HT-29 (cell line): ENCODE results near the gene TRIM72. TPM values are rescaled to one million over a fixed set of nuclear protein-coding genes. Genes with fewer than 3 reads are reported as not detected.
A peak's percentile ranks its signal among the peaks of the same experiment; 100 is the strongest.
"Not testable (repeated sequence)": the region's sequence is repeated elsewhere in the genome, so short reads cannot be mapped to it uniquely, and the experiment has no call there.

Source experiments
- DNase-seq: peaks from one replicate; pipeline ENCODE4 v3.0.0-alpha.2; 2015; ENCODE audit warnings: low spot score
- total RNA-seq: library from RNA; depleted of rRNA; stranded (reverse); fragments of >200 nt; shearing (Covaris generic); gene quantifications from 2 replicates; pipeline ENCODE4 v1.2.3, GENCODE V29; 2014; rRNA removed

TRIM72 gene
- total RNA-seq, result 0.23 and 0.84 TPM in 2 replicates

GRCh38 chr16:31213877-31214707 is at the start of gene TRIM72:
Gene TRIM72, plus strand, starts transcription at chr16:31214119. Its CDS starts 620 bp downstream, at chr16:31214739.
- DNase-seq, result no peak

- DNase-seq, result no peak
Observed at GRCh38 chr16:31167315-31167714, 46.6 kb upstream of the TRIM72 start.

GRCh38 chr16:31168848-31169247 is 45.1 kb upstream of the TRIM72 start:
- DNase-seq, result no peak

- DNase-seq, result not testable (repeated sequence)
Observed at GRCh38 chr16:31170048-31170447, 43.9 kb upstream of the TRIM72 start.

- DNase-seq, result no peak
Observed at GRCh38 chr16:31177136-31177535, 36.8 kb upstream of the TRIM72 start.

GRCh38 chr16:31179219-31179746 is 34.6 kb upstream of the TRIM72 start:
- peak; percentile 29 for DNase-seq

GRCh38 chr16:31179747-31180459 is 34.0 kb upstream of the TRIM72 start, which contains the start of gene FUS:
Gene FUS, plus strand, starts transcription at chr16:31180139. Its CDS starts 76 bp downstream, at chr16:31180215.
- peak; percentile 90 for DNase-seq

- peak; percentile 22 for DNase-seq
Observed at GRCh38 chr16:31181102-31181830, 32.7 kb upstream of the TRIM72 start.

- no peak for DNase-seq
Observed at GRCh38 chr16:31182391-31182790, 31.5 kb upstream of the TRIM72 start.

- DNase-seq, result no peak
Observed at GRCh38 chr16:31183432-31184428, 30.2 kb upstream of the TRIM72 start.

- DNase-seq, result no peak
Observed at GRCh38 chr16:31184888-31185287, 29.0 kb upstream of the TRIM72 start.

GRCh38 chr16:31185339-31185738 is 28.6 kb upstream of the TRIM72 start:
- DNase-seq, result no peak

GRCh38 chr16:31186176-31186575 is 27.7 kb upstream of the TRIM72 start:
- no peak for DNase-seq

- DNase-seq, result no peak
Observed at GRCh38 chr16:31186930-31187807, 26.8 kb upstream of the TRIM72 start.

- DNase-seq, result no peak
Observed at GRCh38 chr16:31187808-31188189, 26.1 kb upstream of the TRIM72 start.

GRCh38 chr16:31188450-31189411 is 25.2 kb upstream of the TRIM72 start:
- DNase-seq, result no peak

- no peak for DNase-seq
Observed at GRCh38 chr16:31189412-31189778, 24.5 kb upstream of the TRIM72 start.

GRCh38 chr16:31190061-31190460 is 23.9 kb upstream of the TRIM72 start:
- no peak for DNase-seq
